ENCODE measurements around the gene IQGAP1.
"Not testable (repeated sequence)": the region's sequence is repeated elsewhere in the genome, so short reads cannot be mapped to it uniquely, and the experiment has no call there.

DNA sequence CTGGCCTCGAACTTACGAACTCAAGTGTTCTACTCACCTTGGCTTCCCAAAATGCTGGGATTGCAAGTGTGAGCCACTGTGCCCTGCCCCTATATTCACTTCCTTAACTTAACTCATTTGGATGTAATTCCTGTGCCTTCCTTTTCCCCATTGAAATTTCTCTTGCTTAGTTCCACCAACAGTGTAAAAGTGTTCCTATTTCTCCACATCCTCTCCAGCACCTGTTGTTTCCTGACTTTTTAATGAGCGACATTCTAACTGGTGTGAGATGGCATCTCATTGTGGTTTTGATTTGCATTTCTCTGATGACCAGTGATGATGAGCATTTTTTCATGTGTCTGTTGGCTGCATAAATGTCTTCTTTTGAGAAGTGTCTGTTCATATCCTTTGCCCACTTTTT is 21.5 kb downstream of the IQGAP1 start:
- not testable (repeated sequence) for TF ChIP-seq BHLHE40 (IDR thresholded peaks at IDR 0.05; ENCODE audit: borderline replicate concordance); FOXK2 (IDR thresholded peaks at IDR 0.05)

All from HEK293T (cell line).